ENCODE data around the gene KAZN. TPM values are rescaled to one million over a fixed set of nuclear protein-coding genes. Genes with fewer than 3 reads are reported as not detected.

Gene KAZN
- total RNA-seq, 1 donor from 2014 or later: 2.8 TPM

DNA sequence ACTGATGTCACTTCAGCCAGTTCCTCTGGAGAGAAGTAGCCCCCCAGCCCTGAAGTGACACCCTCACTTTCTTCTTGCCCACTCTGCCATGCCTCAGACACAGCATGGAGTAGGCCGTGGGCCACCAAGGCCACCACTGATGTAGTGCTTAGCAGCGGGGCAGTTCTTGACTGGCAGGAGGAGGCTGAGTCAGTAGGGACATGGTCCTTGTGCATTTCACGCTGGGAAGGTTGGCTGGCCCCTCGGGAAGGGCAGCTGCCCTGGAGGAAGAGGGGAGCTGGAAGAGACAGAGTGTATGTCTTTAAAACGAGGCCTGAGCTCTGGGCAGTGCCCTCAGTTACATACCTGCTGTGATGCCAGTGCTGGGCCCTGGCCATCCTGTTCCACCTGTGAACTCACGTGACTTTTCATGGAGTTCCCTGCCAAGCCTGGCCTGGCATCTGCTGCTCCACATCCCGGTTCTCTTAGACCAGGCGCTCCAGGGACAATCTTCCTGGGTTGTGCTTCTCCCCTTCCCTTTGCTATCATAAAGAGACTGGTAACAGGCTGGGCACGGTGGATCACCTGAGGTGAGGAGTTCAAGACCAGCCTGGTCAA, 396.5 kb downstream of the KAZN start:
- H3K4me3 ChIP-seq (ENCODE audit: low read depth, low read length): no peak overlapping the region
- H3K27me3 ChIP-seq (ENCODE audit: control insufficient read depth, insufficient read depth, low read length): no peaks in the 10 kb centered on the region
- no peaks in the 10 kb centered on the region for H3K36me3 ChIP-seq (ENCODE audit: control insufficient read depth, insufficient read depth, low read length)
- DNase-seq (ENCODE audit: low read depth): no peak
- no peak for TF ChIP-seq CTCF (IDR thresholded peaks at IDR 0.05; ENCODE audit: insufficient read depth, low read length, poor library complexity, severe bottlenecking)

GRCh38 chr1:14996133-14997050, 397.9 kb downstream of the KAZN start:
- no peaks in the 10 kb centered on the region for H3K36me3 ChIP-seq (ENCODE audit: control insufficient read depth, insufficient read depth, low read length)
- no peak overlapping the region for H3K4me3 ChIP-seq (ENCODE audit: low read depth, low read length)
- TF ChIP-seq CTCF (IDR thresholded peaks at IDR 0.05; ENCODE audit: insufficient read depth, low read length, poor library complexity, severe bottlenecking): no peak
- no peaks in the 10 kb centered on the region for H3K27me3 ChIP-seq (ENCODE audit: control insufficient read depth, insufficient read depth, low read length)
- peak; percentile 79 for DNase-seq (ENCODE audit: low read depth)

DNA sequence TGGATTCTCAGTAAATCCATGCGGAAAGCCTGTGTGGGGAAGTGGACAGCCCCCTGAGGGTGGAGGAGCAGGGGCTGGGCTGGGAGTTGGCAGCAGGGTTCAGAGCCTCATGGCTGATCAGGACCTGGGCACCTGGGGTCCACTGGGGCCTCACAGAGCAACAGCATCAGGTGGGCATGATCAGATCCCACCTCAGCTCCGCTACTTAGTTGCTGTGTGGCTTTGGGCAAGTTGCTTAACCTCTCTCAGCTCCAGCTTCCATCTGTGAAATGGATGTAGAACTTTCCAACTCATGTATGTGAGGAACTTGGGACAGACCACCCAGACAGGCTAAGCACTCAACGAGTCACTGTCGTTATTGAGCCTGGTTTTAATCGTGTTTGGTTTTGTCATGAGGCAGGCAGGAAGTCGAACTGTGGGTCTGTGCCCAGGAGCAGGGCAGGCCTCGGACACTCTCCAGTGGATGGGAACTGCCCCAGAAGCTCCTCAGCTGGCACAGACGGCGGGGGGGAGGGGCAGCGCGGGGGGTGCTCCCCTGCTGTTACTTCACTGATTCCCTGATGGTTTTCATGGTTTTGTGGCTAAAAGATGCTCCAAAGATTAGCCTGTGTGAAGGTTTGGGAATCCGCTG, 399.3 kb downstream of the KAZN start:
- no peak for DNase-seq (ENCODE audit: low read depth)
- Histone ChIP-seq H3K27me3 (ENCODE audit: control insufficient read depth, insufficient read depth, low read length) (no peaks in the 10 kb centered on the region), H3K36me3 (ENCODE audit: control insufficient read depth, insufficient read depth, low read length) (no peaks in the 10 kb centered on the region), H3K4me3 (ENCODE audit: low read depth, low read length) (no peak overlapping the region)
- TF ChIP-seq CTCF (IDR thresholded peaks at IDR 0.05; ENCODE audit: insufficient read depth, low read length, poor library complexity, severe bottlenecking): no peak

- no peaks in the 10 kb centered on the region for H3K27me3 ChIP-seq (ENCODE audit: control insufficient read depth, insufficient read depth, low read length)
- no peak overlapping the region for H3K4me3 ChIP-seq (ENCODE audit: low read depth, low read length)
- no peak for TF ChIP-seq CTCF (IDR thresholded peaks at IDR 0.05; ENCODE audit: insufficient read depth, low read length, poor library complexity, severe bottlenecking)
- H3K36me3 ChIP-seq (ENCODE audit: control insufficient read depth, insufficient read depth, low read length): no peaks in the 10 kb centered on the region
- DNase-seq (ENCODE audit: low read depth): no peak
Measured at GRCh38 chr1:14999441-14999840, 401.0 kb downstream of the KAZN start.

GRCh38 chr1:15000030-15000429, 401.5 kb downstream of the KAZN start:
- DNase-seq (ENCODE audit: low read depth): no peak
- Histone ChIP-seq H3K27me3 (ENCODE audit: control insufficient read depth, insufficient read depth, low read length) (no peaks in the 10 kb centered on the region), H3K4me3 (ENCODE audit: low read depth, low read length) (no peak overlapping the region), H3K36me3 (ENCODE audit: control insufficient read depth, insufficient read depth, low read length) (no peaks in the 10 kb centered on the region)
- TF ChIP-seq CTCF (IDR thresholded peaks at IDR 0.05; ENCODE audit: insufficient read depth, low read length, poor library complexity, severe bottlenecking): peak; percentile 10

All from kidney epithelial cell (primary cell).